GM21737 (cell line): Measurements from ENCODE around the gene HOXD11.

Experiments
- ATAC-seq: cut with Tn5 transposase; IDR thresholded peaks from one replicate; pipeline ENCODE4 v1.9.1; 2021; ENCODE audit warnings: mild to moderate bottlenecking, moderate library complexity; ENCODE audit not compliant: unreplicated experiment

The HOXD11 gene

GRCh38 chr2:176147210-176147799 lies 40.2 kb downstream of the HOXD11 start:
- ATAC-seq: no peak

GRCh38 chr2:176147800-176148496 lies 40.9 kb downstream of the HOXD11 start:
- ATAC-seq: no peak

GRCh38 chr2:176148751-176149421 lies 41.8 kb downstream of the HOXD11 start:
- ATAC-seq: no peak

GRCh38 chr2:176149481-176149938 lies 42.4 kb downstream of the HOXD11 start:
- ATAC-seq: no peak

GRCh38 chr2:176149939-176150583 lies 43.0 kb downstream of the HOXD11 start:
- ATAC-seq: no peak

- ATAC-seq: no peak
Observed at GRCh38 chr2:176150584-176151441, 43.7 kb downstream of the HOXD11 start.

GRCh38 chr2:176151442-176152287 lies 44.6 kb downstream of the HOXD11 start, which contains the start of gene HOXD4:
TSS of gene HOXD4 (plus strand) at chr2:176151550. CDS start at chr2:176151634, 84 bp downstream.
- ATAC-seq: no peak

GRCh38 chr2:176152350-176153181 lies 45.5 kb downstream of the HOXD11 start:
- no peak for ATAC-seq

GRCh38 chr2:176154576-176155252 lies 47.6 kb downstream of the HOXD11 start:
- ATAC-seq: no peak

GRCh38 chr2:176155356-176156044 lies 48.4 kb downstream of the HOXD11 start:
- no peak for ATAC-seq

GRCh38 chr2:176156301-176156806 lies 49.3 kb downstream of the HOXD11 start:
- no peak for ATAC-seq

GRCh38 chr2:176156807-176157498 lies 49.9 kb downstream of the HOXD11 start, which contains the start of gene HOXD3:
TSS of gene HOXD3 (plus strand) at chr2:176157307. CDS start at chr2:176169115, 11,808 bp downstream.
- no peak for ATAC-seq

GRCh38 chr2:176157499-176158185 lies 50.6 kb downstream of the HOXD11 start:
- ATAC-seq: no peak

- ATAC-seq: no peak
Observed at GRCh38 chr2:176158186-176158591, 51.1 kb downstream of the HOXD11 start.

- ATAC-seq: no peak
Observed at GRCh38 chr2:176158855-176159662, 52.0 kb downstream of the HOXD11 start.
